Natural killer cell treated with Interleukin-12 subunit alpha and Interleukin-12 subunit beta and Interleukin-15 and Interleukin-18, amount 100 ng/mL, for 72 hours (primary cell): ENCODE measurements around the gene RAP2A. TPM values are rescaled to one million over a fixed set of nuclear protein-coding genes. Genes with fewer than 3 reads are reported as not detected.

Source experiments
- ATAC-seq, 2 donors: fragments of 150-1000 bp; cut with Tn5 transposase in 1 of 2; sonication (Bioruptor Pico), chemical (Tn5 transposase) in 1 of 2; 2 replicates each; pipeline ENCODE4 v1.10.0; 2021
- DNase-seq: peaks from one replicate; pipeline ENCODE4 v3.0.0; 2022; ENCODE audit warnings: low spot score
- H3K27ac Mint-ChIP-seq, 2 donors: 1 replicate in 1 of 2; 2 replicates in 1 of 2; pipeline ENCODE4 v1.8.0; 2022; ENCODE audit warnings: mixed read lengths in 2 of 2, mild to moderate bottlenecking in 1 of 2, moderate library complexity in 1 of 2
- H3K27me3 Mint-ChIP-seq, 2 donors: 1 replicate in 1 of 2; 2 replicates in 1 of 2; pipeline ENCODE4 v1.8.0; 2022; ENCODE audit warnings: mixed read lengths in 2 of 2
- H3K36me3 Mint-ChIP-seq: one replicate; pipeline ENCODE4 v1.8.0; 2022; ENCODE audit warnings: mixed read lengths
- H3K4me1 Mint-ChIP-seq, 2 donors: 1 replicate in 1 of 2; 2 replicates in 1 of 2; pipeline ENCODE4 v1.8.0; 2022; ENCODE audit warnings: low read depth in 2 of 2, mixed read lengths in 2 of 2, mild to moderate bottlenecking in 1 of 2
- H3K4me3 Mint-ChIP-seq: one replicate; pipeline ENCODE4 v1.8.0; 2022; ENCODE audit warnings: mixed read lengths
- H3K9me3 Mint-ChIP-seq: 2 replicates; pipeline ENCODE4 v1.8.0; 2022; ENCODE audit warnings: mixed read lengths
- total RNA-seq, 2 donors: library from RNA; stranded (reverse); gene quantifications; one replicate each; pipeline ENCODE4 v1.2.3, GENCODE V29; 2022

RAP2A gene
- total RNA-seq, 2 donors from 2014 or later, result 22.1 to 34.6 TPM

GRCh38 chr13:97401421-97401820 is 32.5 kb upstream of the RAP2A start:
- no peak overlapping the region for H3K4me3 Mint-ChIP-seq

DNA sequence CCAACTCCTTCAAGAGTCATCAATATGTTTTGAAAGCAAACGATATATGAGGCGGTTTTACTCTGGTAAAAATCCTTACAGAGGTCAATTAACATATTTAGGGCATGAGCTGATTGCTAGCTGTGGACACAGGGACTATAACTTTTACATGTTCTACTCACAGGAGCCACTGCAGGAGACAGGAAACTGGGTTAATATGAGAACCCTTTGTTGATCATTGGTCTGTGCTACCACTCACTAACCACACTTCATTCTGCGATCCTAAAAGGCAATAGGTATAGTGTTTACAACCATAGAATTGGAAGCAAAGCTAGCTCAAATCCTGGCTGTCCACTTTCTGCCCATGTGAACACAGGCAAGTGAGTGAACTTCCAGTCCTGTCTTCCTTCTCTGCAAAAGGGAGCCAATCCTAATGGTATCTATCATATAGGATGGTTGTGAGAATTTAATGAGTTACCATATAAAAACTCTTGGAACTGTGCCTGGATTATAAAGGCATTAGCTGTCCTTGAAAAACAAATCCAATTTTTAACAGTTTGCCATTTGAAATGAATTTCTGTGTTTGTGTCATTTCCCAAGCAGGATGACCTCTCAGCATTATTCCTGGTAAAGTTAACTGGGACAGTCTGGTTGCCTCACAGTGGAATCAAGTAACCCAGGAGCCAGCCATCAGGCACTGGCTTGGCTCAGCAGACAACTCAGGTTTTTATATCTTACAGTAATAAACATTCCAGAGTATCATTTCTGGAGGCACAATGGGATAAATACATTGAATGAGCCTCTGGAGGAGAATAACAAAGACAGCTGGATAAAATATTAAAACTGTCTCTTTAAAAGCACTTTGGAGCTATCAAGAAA is 29.8 kb upstream of the RAP2A start:
- Mint-ChIP-seq H3K27ac (no peak overlapping the region), H3K9me3 (peaks cover 5% of the 10 kb centered on the region), H3K27me3 (peaks cover 18 to 22% of the 10 kb centered on the region in 2 donors), H3K4me1 (no peaks in the 10 kb centered on the region), H3K36me3 (no peaks in the 10 kb centered on the region), H3K4me3 (no peak overlapping the region)
- ATAC-seq (no peak), DNase-seq (no peak)

More at GRCh38 chr13:97401421-97401820, 32.5 kb upstream of the RAP2A start:
- no peak for ATAC-seq
- no peaks in the 10 kb centered on the region for H3K4me1 Mint-ChIP-seq
- no peaks in the 10 kb centered on the region for H3K36me3 Mint-ChIP-seq
- H3K27me3 Mint-ChIP-seq, result peaks cover 10 to 16% of the 10 kb centered on the region in 2 donors
- H3K27ac Mint-ChIP-seq, result no peak overlapping the region
- peaks cover 5% of the 10 kb centered on the region for H3K9me3 Mint-ChIP-seq
- no peak for DNase-seq

GRCh38 chr13:97407540-97407939 is 26.4 kb upstream of the RAP2A start:
- H3K27ac Mint-ChIP-seq, result no peak overlapping the region
- no peaks in the 10 kb centered on the region for H3K36me3 Mint-ChIP-seq
- ATAC-seq (no peak), DNase-seq (no peak)
- H3K4me1 Mint-ChIP-seq, result no peaks in the 10 kb centered on the region
- H3K9me3 Mint-ChIP-seq, result no peaks in the 10 kb centered on the region
- no peak overlapping the region for H3K4me3 Mint-ChIP-seq
- H3K27me3 Mint-ChIP-seq, result peaks cover 15 to 16% of the 10 kb centered on the region in 2 donors

DNA sequence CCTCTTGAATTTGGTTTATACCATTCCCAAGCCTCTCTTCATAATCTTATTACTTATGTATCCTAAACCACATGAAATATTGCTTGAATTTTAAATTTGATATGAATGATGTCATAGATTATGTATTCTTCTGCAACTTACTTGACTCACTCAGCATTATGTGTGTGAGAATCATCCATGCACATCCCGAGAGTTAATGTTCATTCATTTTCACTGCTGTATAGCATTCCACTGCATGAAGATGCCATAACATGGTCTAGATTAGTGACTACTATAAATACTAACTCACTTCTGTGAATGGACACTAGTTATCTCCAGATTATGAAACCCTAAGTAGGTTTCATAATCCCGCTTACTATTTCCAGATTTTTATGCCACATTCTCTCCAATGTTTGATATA is 25.0 kb upstream of the RAP2A start:
- H3K36me3 Mint-ChIP-seq, result no peaks in the 10 kb centered on the region

GRCh38 chr13:97411984-97412383 is 22.0 kb upstream of the RAP2A start:
- Mint-ChIP-seq H3K36me3 (no peaks in the 10 kb centered on the region), H3K4me1 (no peaks in the 10 kb centered on the region), H3K27me3 (peaks cover 6 to 18% of the 10 kb centered on the region in 2 donors), H3K27ac (no peak overlapping the region), H3K4me3 (no peak overlapping the region), H3K9me3 (no peaks in the 10 kb centered on the region)
- no peak for DNase-seq
- ATAC-seq, result no peak

More for the DNA sequence above, 25.0 kb upstream of the RAP2A start:
- ATAC-seq, result no peak
- no peak for DNase-seq
- H3K4me1 Mint-ChIP-seq, result no peaks in the 10 kb centered on the region
- peaks cover 14 to 19% of the 10 kb centered on the region in 2 donors for H3K27me3 Mint-ChIP-seq
- H3K9me3 Mint-ChIP-seq, result no peaks in the 10 kb centered on the region
- H3K27ac Mint-ChIP-seq, result no peak overlapping the region
- no peak overlapping the region for H3K4me3 Mint-ChIP-seq

- H3K27me3 Mint-ChIP-seq, result peaks cover 6 to 23% of the 10 kb centered on the region in 2 donors
- no peak for DNase-seq
- H3K9me3 Mint-ChIP-seq, result no peaks in the 10 kb centered on the region
- ATAC-seq, result no peak
- H3K4me3 Mint-ChIP-seq, result no peak overlapping the region
- H3K4me1 Mint-ChIP-seq, result no peaks in the 10 kb centered on the region
- no peak overlapping the region for H3K27ac Mint-ChIP-seq
- H3K36me3 Mint-ChIP-seq, result no peaks in the 10 kb centered on the region
These were observed 20.3 kb upstream of the RAP2A start for GRCh38 chr13:97413694-97414093.

GRCh38 chr13:97414392-97414791 is 19.6 kb upstream of the RAP2A start:
- no peak for ATAC-seq

DNA sequence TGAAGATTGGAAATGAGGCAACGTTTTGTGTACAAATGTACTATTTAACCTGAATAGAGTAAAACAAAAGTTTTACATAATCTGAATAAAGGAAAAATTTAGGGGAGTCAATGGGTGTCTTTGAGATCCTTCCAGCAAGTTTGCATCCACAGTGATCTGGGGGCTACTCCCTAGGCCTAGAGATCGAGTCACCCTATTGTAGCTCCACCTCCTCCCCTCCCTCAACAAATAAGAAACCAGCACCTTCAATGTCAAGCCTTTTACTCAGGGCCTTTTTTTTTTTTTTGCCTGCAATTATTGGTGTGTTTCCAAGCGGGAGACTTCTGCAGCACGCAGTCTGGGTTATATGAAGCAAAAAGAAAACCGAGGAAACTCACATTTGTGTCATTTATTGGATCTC is 16.3 kb upstream of the RAP2A start:
- Mint-ChIP-seq H3K9me3 (no peaks in the 10 kb centered on the region), H3K27ac (no peak overlapping the region)

More at GRCh38 chr13:97414392-97414791, 19.6 kb upstream of the RAP2A start:
- Mint-ChIP-seq H3K27me3 (peaks cover 8 to 19% of the 10 kb centered on the region in 2 donors), H3K9me3 (no peaks in the 10 kb centered on the region), H3K4me3 (no peak overlapping the region), H3K27ac (no peak overlapping the region), H3K36me3 (no peaks in the 10 kb centered on the region), H3K4me1 (no peaks in the 10 kb centered on the region)
- DNase-seq, result no peak

DNA sequence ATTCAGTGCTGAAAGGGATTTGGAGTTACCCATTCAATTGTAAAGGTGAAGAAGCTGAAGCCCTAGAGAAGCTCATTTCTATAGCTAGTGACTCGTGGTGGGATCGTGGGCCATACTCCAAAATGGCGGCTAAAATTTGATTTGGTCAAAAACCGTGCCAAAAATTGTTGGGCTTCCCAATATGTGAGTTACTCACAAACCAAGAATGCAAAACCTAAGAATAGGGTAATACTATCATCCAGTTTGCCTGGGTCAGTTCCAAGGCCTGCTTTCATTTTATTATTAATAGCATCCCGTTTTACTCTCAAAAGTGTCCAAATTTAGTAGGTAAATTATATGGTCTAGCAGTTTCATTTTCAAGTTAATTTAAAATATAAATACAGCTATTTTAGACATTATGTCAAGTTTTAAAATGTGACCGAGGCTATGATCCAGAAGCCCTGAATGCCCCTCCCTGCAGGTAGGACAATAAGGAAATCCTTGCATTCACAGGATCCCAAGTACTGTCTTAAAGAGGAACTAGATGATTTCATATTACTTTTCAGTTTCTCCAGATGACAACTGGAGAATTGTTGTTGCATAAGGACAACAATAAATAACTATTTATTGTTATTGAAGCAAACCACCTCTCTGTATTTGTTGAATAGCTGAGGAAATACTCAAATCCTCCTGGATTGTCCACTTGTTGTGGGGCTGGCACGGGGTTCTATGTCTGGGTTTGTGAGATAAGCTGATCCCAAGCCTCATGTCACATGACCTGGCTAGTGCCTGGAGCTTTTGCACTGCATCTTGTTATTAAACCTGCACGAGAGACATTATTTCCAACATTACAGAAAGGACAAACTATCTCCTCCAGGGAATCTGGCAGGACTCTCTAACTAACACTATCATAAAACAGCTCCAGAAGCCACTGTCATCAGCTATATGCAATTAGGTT is 11.6 kb upstream of the RAP2A start:
- DNase-seq (no peak), ATAC-seq (no peak)
- H3K4me3 Mint-ChIP-seq, result no peak overlapping the region
- peaks cover 14 to 17% of the 10 kb centered on the region in 2 donors for H3K27me3 Mint-ChIP-seq
- no peak overlapping the region for H3K27ac Mint-ChIP-seq
- H3K9me3 Mint-ChIP-seq, result no peaks in the 10 kb centered on the region
- H3K4me1 Mint-ChIP-seq, result no peaks in the 10 kb centered on the region
- H3K36me3 Mint-ChIP-seq, result no peaks in the 10 kb centered on the region

More for the DNA sequence above, 16.3 kb upstream of the RAP2A start:
- Mint-ChIP-seq H3K27me3 (peaks cover 13 to 21% of the 10 kb centered on the region in 2 donors), H3K4me3 (no peak overlapping the region), H3K4me1 (no peaks in the 10 kb centered on the region), H3K36me3 (no peaks in the 10 kb centered on the region)
- DNase-seq (no peak), ATAC-seq (no peak)

DNA sequence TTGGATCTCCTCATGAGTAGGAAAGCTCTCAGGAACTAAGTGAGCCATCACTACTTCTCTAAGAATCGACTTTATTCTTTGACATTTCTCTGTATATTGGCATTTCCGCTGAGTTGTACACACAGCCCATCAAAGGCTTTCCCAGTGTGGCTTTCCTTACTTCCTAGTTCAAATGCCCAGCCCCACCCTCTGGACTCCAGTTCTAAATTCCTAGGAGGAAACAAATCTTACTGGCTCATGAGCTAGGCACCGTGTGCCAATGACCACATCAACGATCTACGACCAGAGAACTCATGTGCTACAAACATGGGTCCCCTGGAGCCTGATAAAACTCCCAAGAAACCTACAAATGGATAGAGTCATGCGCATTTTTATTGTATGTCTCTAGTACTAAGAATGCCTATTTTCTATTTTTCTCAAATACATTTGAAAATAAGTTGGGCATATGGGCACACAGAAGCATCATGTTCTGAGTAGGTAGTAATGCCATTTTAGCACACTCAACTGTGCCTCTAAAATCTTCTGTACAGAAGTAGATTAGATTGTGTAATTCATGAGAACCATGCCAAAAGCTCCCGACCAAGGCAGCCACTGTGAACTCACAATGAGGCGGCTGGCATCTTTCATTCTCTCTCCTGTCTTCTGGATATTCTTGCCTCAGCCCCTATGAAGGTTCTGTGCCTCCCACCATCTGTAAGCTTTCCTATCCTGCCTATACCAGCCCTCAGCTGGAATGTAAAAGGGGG is 10.5 kb upstream of the RAP2A start:
- DNase-seq, result no peak
- H3K4me3 Mint-ChIP-seq, result no peak overlapping the region
- no peaks in the 10 kb centered on the region for H3K9me3 Mint-ChIP-seq
- H3K4me1 Mint-ChIP-seq, result no peaks in the 10 kb centered on the region
- H3K27me3 Mint-ChIP-seq, result peaks cover 11 to 14% of the 10 kb centered on the region in 2 donors
- no peak overlapping the region for H3K27ac Mint-ChIP-seq
- no peak for ATAC-seq
- no peaks in the 10 kb centered on the region for H3K36me3 Mint-ChIP-seq

- Mint-ChIP-seq H3K4me3 (no peak overlapping the region), H3K36me3 (no peaks in the 10 kb centered on the region), H3K27me3 (peaks cover 18 to 20% of the 10 kb centered on the region in 2 donors), H3K9me3 (no peaks in the 10 kb centered on the region), H3K4me1 (no peaks in the 10 kb centered on the region), H3K27ac (no peak overlapping the region)
- no peak for DNase-seq
- no peak for ATAC-seq
These were observed 8.4 kb upstream of the RAP2A start for GRCh38 chr13:97425590-97425989.

DNA sequence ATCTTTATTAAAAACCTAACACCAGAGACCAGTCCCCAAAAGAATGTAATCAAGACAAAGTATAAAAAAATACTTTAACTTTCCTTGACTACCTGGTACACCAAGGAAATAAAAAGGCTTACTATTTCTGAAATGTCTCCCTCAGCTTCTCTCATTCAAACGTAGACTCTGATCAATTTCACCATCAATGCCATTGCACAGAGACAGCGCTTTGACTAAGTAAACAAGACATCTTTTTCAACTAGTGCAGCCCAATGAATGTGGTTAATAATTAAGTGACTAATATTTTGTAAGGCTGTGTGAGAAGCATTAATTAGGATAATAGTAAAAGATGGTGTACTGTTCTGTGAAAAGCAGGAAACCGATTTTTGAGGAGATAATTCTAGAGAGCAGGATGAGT is 7.3 kb upstream of the RAP2A start:
- H3K4me1 Mint-ChIP-seq, result peaks cover 0 to 2% of the 10 kb centered on the region in 2 donors
- H3K27ac Mint-ChIP-seq, result no peak overlapping the region
- peaks cover 18% of the 10 kb centered on the region in 2 donors for H3K27me3 Mint-ChIP-seq
- no peaks in the 10 kb centered on the region for H3K36me3 Mint-ChIP-seq
- no peak for DNase-seq
- no peaks in the 10 kb centered on the region for H3K9me3 Mint-ChIP-seq
- no peak overlapping the region for H3K4me3 Mint-ChIP-seq
- no peak for ATAC-seq

DNA sequence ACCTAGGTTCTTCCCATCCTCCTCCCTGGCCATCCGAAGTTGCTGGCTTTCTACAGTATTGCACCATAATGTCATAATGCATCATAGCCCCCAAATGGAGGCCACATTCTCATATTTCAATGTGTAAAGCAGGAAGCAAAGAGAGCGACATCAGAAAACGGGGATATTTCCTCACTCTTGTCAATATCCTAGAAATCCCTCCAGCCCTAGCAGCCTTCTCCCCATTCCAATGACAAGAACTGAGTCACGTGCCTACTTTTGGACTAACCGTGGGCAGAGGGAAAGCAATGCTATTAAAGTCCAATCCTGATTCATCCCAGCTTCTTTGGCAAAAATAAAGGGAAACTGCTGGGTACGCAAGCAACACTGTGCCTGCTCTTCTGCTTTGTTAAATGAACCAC is 4.3 kb upstream of the RAP2A start:
- Mint-ChIP-seq H3K9me3 (no peaks in the 10 kb centered on the region), H3K4me1 (peaks cover 10 to 12% of the 10 kb centered on the region in 2 donors), H3K36me3 (no peaks in the 10 kb centered on the region), H3K27me3 (peaks cover 10% of the 10 kb centered on the region in 2 donors), H3K4me3 (no peak overlapping the region), H3K27ac (no peak overlapping the region)
- DNase-seq (no peak), ATAC-seq (no peak)
